T-cell (primary cell): Measurements from ENCODE around the gene THSD8. TPM values are rescaled to one million over a fixed set of nuclear protein-coding genes. Genes with fewer than 3 reads are reported as not detected.

Source experiments
- ATAC-seq, 4 experiments: fragments of 200-7000 bp in 3 of 4; fragments of 150-1000 bp in 1 of 4; cut with Tn5 transposase; replicated peaks in 1 of 4; 1 replicate in 3 of 4; 2 replicates in 1 of 4; pipeline ENCODE4 v1.10.0; 2021; ENCODE audit warnings: moderate library complexity in 3 of 4, mild to moderate bottlenecking in 2 of 4, moderate number of reproducible peaks in 1 of 4
- CTCF ChIA-PET, 2 donors: fragments of 300-600 bp; sonication (Branson Sonifier 250); formaldehyde crosslinking; loops; one replicate each; lab custom pipeline; 2022; ENCODE audit warnings: antibody characterized with exemption in 2 of 2; lab: Charles Lee
- POLR2A ChIA-PET, 2 donors: fragments of 300-600 bp; sonication (Branson Sonifier 250); formaldehyde crosslinking; loops; one replicate each; lab custom pipeline; 2022; ENCODE audit warnings: antibody characterized with exemption in 2 of 2; lab: Charles Lee
- DNase-seq, 35 experiments: peaks; one replicate each; pipeline versions ENCODE4 v3.0.0 to v3.0.0-alpha.2; 2013 to 2023
- H3K27ac ChIP-seq: one replicate; pipeline ENCODE4 v1.5.1; 2013; ENCODE audit warnings: low read length
- H3K27me3 ChIP-seq, 2 experiments: replicated peaks in 1 of 2; 1 replicate in 1 of 2; 2 replicates in 1 of 2; pipeline versions ENCODE4 v1.6.1 to v1.7.0; 2013; ENCODE audit warnings: low read length in 1 of 2, mixed read lengths in 1 of 2; ENCODE audit not compliant: control insufficient read depth in 2 of 2, insufficient read depth in 2 of 2; ENCODE audit errors: extremely low read depth in 1 of 2
- H3K36me3 ChIP-seq, 2 donors: 1 replicate in 1 of 2; 2 replicates in 1 of 2; pipeline versions ENCODE4 v1.6.1 to v1.7.0; 2013; ENCODE audit warnings: low read length in 1 of 2; ENCODE audit not compliant: control insufficient read depth in 2 of 2, insufficient read depth in 1 of 2; ENCODE audit errors: extremely low read depth in 1 of 2
- H3K4me1 ChIP-seq, 2 experiments: 1 replicate in 1 of 2; 2 replicates in 1 of 2; pipeline versions ENCODE4 v1.6.1 to v1.7.0; 2013; ENCODE audit warnings: low read length in 2 of 2, mixed read lengths in 1 of 2; ENCODE audit not compliant: insufficient read depth in 2 of 2, control insufficient read depth in 1 of 2; ENCODE audit errors: extremely low read depth in 1 of 2
- H3K4me3 ChIP-seq, 2 donors: 1 replicate in 1 of 2; 2 replicates in 1 of 2; pipeline versions ENCODE4 v1.5.1 to v1.7.0; 2013; ENCODE audit warnings: mild to moderate bottlenecking in 2 of 2, low read length in 1 of 2, moderate library complexity in 1 of 2; ENCODE audit not compliant: control insufficient read depth in 1 of 2; ENCODE audit errors: extremely low read depth in 1 of 2
- H3K9me3 ChIP-seq: 2 replicates; pipeline ENCODE4 v1.7.0; 2013
- H3K27ac Mint-ChIP-seq, 2 donors: one replicate each; pipeline ENCODE4 v1.8.0; 2020 to 2021; ENCODE audit warnings: mild to moderate bottlenecking in 2 of 2, mixed read lengths in 2 of 2
- H3K27me3 Mint-ChIP-seq, 2 donors: one replicate each; pipeline ENCODE4 v1.8.0; 2021 to 2022; ENCODE audit warnings: mixed read lengths in 2 of 2
- H3K36me3 Mint-ChIP-seq: one replicate; pipeline ENCODE4 v1.8.0; 2021; ENCODE audit warnings: mixed read lengths
- H3K4me1 Mint-ChIP-seq, 3 donors: one replicate each; pipeline ENCODE4 v1.8.0; 2020 to 2022; ENCODE audit warnings: mixed read lengths in 3 of 3, mild to moderate bottlenecking in 1 of 3
- H3K4me3 Mint-ChIP-seq, 3 donors: one replicate each; pipeline ENCODE4 v1.8.0; 2020 to 2022; ENCODE audit warnings: mild to moderate bottlenecking in 3 of 3, mixed read lengths in 3 of 3, moderate library complexity in 3 of 3
- H3K9me3 Mint-ChIP-seq, 3 donors: one replicate each; pipeline ENCODE4 v1.8.0; 2020 to 2022; ENCODE audit warnings: mixed read lengths in 3 of 3
- WGBS: methylation state at CpG from one replicate; pipeline ENCODE4 v1.1.5; 2013; ENCODE audit warnings: missing lambda C conversion rate; ENCODE audit not compliant: insufficient coverage; 5-methylcytosine and 5-hydroxymethylcytosine counted together
- total RNA-seq, 35 experiments: library from RNA in 6 of 35; stranded (reverse) in 6 of 35; fragments of 120-200 nt in 1 of 35; gene quantifications; one replicate each; pipeline versions ENCODE4 v1.2.1 to v1.2.4 and lab custom pipeline; 2013 to 2026

THSD8 gene
- total RNA-seq, 5 donors from 2014 or later (not counting 1 experiment from before 2014, with no cell fraction given): 0.63 to 2.4 (median 0.97) TPM; not detected in 1

DNA sequence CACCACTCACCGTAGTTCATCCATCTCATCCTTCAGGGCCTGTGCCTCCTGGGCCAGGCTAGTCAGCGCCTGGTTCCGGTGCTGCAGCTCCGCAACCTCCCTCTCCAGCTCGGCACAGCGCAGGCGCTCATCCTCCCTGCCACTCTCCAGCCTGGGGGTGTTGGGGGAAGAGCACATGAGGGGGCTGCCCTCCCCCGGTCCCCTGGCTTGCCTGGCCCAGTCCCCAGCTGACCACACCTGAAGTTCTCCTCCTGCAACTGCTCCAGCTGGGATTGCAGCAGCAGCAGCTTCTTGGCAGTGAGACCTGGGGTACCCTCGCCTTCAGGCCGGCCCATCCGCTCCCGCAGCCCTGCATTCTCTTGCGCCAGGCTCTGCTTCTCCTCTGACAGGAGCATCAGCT, 30.9 kb upstream of the THSD8 start:
- peaks cover 0 to 27% of the 10 kb centered on the region in 2 experiments for H3K4me1 ChIP-seq
- ATAC-seq (no peak), DNase-seq (no peak)
- Mint-ChIP-seq H3K9me3 (no peaks in the 10 kb centered on the region), H3K4me3 (no peak overlapping the region), H3K27ac (no peak overlapping the region), H3K4me1 (peaks cover 5 to 12% (median 12%) of the 10 kb centered on the region in 3 donors), H3K36me3 (peaks cover 4% of the 10 kb centered on the region), H3K27me3 (no peaks in the 10 kb centered on the region)
- no peaks in the 10 kb centered on the region for H3K36me3 ChIP-seq
- H3K27ac ChIP-seq: no peak overlapping the region
- POLR2A ChIA-PET: interaction anchor here in 1 of 2 donors (1.3 kb wide), 1 partner anchor 21 kb away, joined by 7 read pairs; the partner anchor contains the start of gene JUNB
- 100% methylated on average over 1 of the region's 13 CpGs for WGBS
- no peak overlapping the region for H3K4me3 ChIP-seq
- CTCF ChIA-PET: no interaction called here
- H3K27me3 ChIP-seq: peaks cover 0 to 4% of the 10 kb centered on the region in 2 experiments
- no peaks in the 10 kb centered on the region for H3K9me3 ChIP-seq

- no peak overlapping the region for H3K27ac ChIP-seq
- H3K36me3 Mint-ChIP-seq: peaks cover 4% of the 10 kb centered on the region
- no peaks in the 10 kb centered on the region for H3K27me3 ChIP-seq
- ATAC-seq (no peak), DNase-seq (no peak)
- H3K9me3 Mint-ChIP-seq: no peaks in the 10 kb centered on the region
- H3K27ac Mint-ChIP-seq: no peak overlapping the region
- no peaks in the 10 kb centered on the region for H3K27me3 Mint-ChIP-seq
- H3K36me3 ChIP-seq: no peaks in the 10 kb centered on the region
- no peak overlapping the region for H3K4me3 Mint-ChIP-seq
- H3K4me1 Mint-ChIP-seq: peaks cover 7 to 15% (median 14%) of the 10 kb centered on the region in 3 donors
- H3K9me3 ChIP-seq: no peaks in the 10 kb centered on the region
- H3K4me1 ChIP-seq: peaks cover 2 to 35% of the 10 kb centered on the region in 2 experiments
- ChIA-PET CTCF (no interaction called here), POLR2A (no interaction called here)
- WGBS: 100% methylated on average over 1 of the region's 4 CpGs
- no peak overlapping the region for H3K4me3 ChIP-seq
Measured at GRCh38 chr19:12772323-12772722, 29.5 kb upstream of the THSD8 start.

DNA sequence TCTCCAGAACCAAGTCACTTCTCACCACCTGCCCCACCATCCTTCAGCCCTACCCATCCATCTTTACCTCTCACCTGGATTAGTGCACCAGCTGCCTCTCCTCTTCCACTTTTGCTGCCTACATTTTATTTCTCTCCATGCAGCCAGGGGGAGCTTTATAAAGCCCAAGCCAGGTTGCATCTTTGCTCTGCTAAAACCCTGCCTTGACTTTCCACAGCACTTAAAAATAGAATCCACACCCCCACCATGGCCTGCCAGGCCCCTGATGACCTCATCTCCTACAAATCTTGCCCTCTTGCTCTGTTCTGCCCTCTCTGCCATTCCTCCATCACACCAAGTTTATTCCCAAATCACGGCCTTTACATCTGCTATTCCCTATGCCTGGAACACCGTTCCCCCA, 28.3 kb upstream of the THSD8 start:
- no peak for ATAC-seq
- peak overlapping the region; percentile 41 to 61 for H3K27ac Mint-ChIP-seq
- 96% methylated on average over 2 of the region's 2 CpGs for whole genome bisulfite sequencing
- Histone ChIP-seq H3K4me3 (no peak overlapping the region), H3K36me3 (no peaks in the 10 kb centered on the region), H3K9me3 (no peaks in the 10 kb centered on the region), H3K4me1 (peaks cover 3 to 48% of the 10 kb centered on the region in 2 experiments), H3K27me3 (no peaks in the 10 kb centered on the region), H3K27ac (no peak overlapping the region)
- no peak for DNase-seq
- H3K36me3 Mint-ChIP-seq: no peaks in the 10 kb centered on the region
- ChIA-PET POLR2A (interaction anchor here in 1 of 2 donors (0.6 to 1.1 kb wide), 4 partner anchors 18 to 88 kb away, joined by 3 to 8 read pairs (median 4); partner anchors contain the start of genes JUNB and RNASEH2A), CTCF (interaction anchor here in 1 of 2 donors (1.1 kb wide), 1 partner anchor 23 kb away, joined by 7 read pairs; no protein-coding TSS in a partner anchor)
- H3K4me3 Mint-ChIP-seq: peak overlapping the region in 2 of 3 donors; percentile 34 to 52
- H3K9me3 Mint-ChIP-seq: no peaks in the 10 kb centered on the region
- no peaks in the 10 kb centered on the region for H3K27me3 Mint-ChIP-seq
- H3K4me1 Mint-ChIP-seq: peaks cover 20 to 24% (median 24%) of the 10 kb centered on the region in 3 donors

DNA sequence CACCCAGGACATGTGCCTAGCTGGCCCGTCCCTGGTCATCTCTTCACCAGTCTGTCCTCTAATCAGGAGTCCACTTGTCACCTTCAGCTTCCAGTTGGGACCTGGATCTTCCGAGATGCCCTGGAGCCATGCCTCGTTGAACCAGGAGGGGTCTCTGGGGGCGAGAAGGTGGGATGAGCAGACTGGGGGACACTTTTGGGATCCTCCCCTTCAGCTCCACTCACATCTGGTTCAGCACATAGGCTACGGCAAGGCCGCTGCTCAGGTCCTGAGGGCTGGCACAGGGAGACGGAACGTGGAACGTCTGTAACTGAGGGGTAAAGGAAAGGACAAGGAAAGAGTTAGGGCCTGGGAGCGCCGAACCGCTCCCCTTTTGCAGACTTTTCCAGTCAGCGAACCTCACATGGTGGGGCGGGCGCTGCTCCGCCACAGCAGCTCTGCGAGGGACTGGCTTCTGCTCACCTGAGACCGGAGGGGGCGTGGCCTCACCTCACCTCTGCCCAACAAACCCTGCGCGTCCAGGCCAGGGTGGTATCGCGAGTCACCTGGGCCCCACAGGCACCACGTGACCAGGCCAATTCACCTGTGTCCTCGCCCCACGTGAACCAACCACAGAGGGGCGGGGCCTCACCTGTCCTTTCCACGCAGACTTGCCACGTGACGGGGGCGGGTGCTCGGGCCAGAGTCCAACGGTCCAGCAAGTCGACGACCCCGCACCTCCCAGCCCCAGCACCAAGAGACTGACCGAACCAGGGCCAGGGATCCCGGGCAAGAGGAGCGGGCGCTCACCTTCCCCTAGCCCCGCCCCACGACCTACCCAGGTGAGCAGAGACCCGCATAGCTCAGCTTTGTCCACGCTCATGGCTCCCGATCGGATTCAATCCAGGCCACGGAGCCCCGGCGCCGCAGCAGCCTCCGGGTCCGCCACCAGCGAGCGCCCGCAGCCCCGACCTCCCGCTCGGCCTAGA, 27.0 kb upstream of the THSD8 start, which contains the start of gene HOOK2:
HOOK2 (minus strand) TSS at position 965 of the 968 bp plus-strand sequence; CDS start at position 862, 103 bp downstream.
- Histone ChIP-seq H3K27ac (peak within 1 kb of the TSS; percentile 78), H3K9me3 (no peaks in the 10 kb centered on the region), H3K4me1 (peaks cover 8 to 55% of the 10 kb centered on the region in 2 experiments), H3K36me3 (no peaks in the 10 kb centered on the region), H3K27me3 (no peaks in the 10 kb centered on the region), H3K4me3 (peak within 1 kb of the TSS; percentile 68 to 89)
- no peaks in the 10 kb centered on the region for H3K9me3 Mint-ChIP-seq
- peak within 1 kb of the TSS; percentile 78 to 82 for H3K27ac Mint-ChIP-seq
- ChIA-PET POLR2A (interaction anchor here in 1 of 2 donors (0.6 to 1.1 kb wide), 2 partner anchors 53 to 1659 kb away, joined by 3 read pairs; no protein-coding TSS in a partner anchor), CTCF (interaction anchor here in 1 of 2 donors (0.7 to 4.1 kb wide), 2 partner anchors 14 to 18 kb away, joined by 3 to 22 read pairs; no protein-coding TSS in a partner anchor)
- H3K4me1 Mint-ChIP-seq: peaks cover 26 to 33% (median 33%) of the 10 kb centered on the region in 3 donors
- peak within 1 kb of the TSS; percentile 68 to 80 (median 77) for H3K4me3 Mint-ChIP-seq
- no peaks in the 10 kb centered on the region for H3K36me3 Mint-ChIP-seq
- 17% methylated on average over 39 of the region's 58 CpGs for WGBS
- H3K27me3 Mint-ChIP-seq: no peaks in the 10 kb centered on the region
- ATAC-seq (peak; percentile 1 to 8 (median 6)), DNase-seq (peak in 11 of 35 experiments; percentile 29 to 58 (median 39))

GRCh38 chr19:12777217-12778016, 24.5 kb upstream of the THSD8 start:
- H3K4me3 ChIP-seq: peak overlapping the region; percentile 65 to 88
- H3K27me3 ChIP-seq: no peaks in the 10 kb centered on the region
- Mint-ChIP-seq H3K4me3 (peak overlapping the region; percentile 77 to 83 (median 82)), H3K27ac (peak overlapping the region; percentile 88), H3K4me1 (peaks cover 38 to 46% (median 41%) of the 10 kb centered on the region in 3 donors), H3K36me3 (no peaks in the 10 kb centered on the region), H3K27me3 (no peaks in the 10 kb centered on the region), H3K9me3 (no peaks in the 10 kb centered on the region)
- CTCF ChIA-PET: interaction anchor here (1.7 to 4.1 kb wide), 6 partner anchors 14 to 20 kb away, joined by 4 to 32 read pairs (median 12); partner anchors contain the start of gene JUNB (in 1 of the 2)
- peaks cover 13 to 62% of the 10 kb centered on the region in 2 experiments for H3K4me1 ChIP-seq
- no peaks in the 10 kb centered on the region for H3K36me3 ChIP-seq
- ATAC-seq (peak in 3 of 4 experiments; percentile 30 to 31 (median 31)), DNase-seq (peak; percentile 51 to 90 (median 71))
- no peaks in the 10 kb centered on the region for H3K9me3 ChIP-seq
- H3K27ac ChIP-seq: peak overlapping the region; percentile 89
- POLR2A ChIA-PET: interaction anchor here (0.6 to 2.8 kb wide), 6 partner anchors 14 to 74 kb away, joined by 4 to 10 read pairs (median 6); partner anchors contain the start of gene JUNB (in 1 of the 2)
- 10% methylated on average over 35 of the region's 43 CpGs for WGBS
